Measurements from ENCODE around the gene HSD17B3. TPM values are rescaled to one million over a fixed set of nuclear protein-coding genes. Genes with fewer than 3 reads are reported as not detected.

The HSD17B3 gene
- total and polyA plus RNA-seq, 2 experiments from 2014 or later: not detected

DNA sequence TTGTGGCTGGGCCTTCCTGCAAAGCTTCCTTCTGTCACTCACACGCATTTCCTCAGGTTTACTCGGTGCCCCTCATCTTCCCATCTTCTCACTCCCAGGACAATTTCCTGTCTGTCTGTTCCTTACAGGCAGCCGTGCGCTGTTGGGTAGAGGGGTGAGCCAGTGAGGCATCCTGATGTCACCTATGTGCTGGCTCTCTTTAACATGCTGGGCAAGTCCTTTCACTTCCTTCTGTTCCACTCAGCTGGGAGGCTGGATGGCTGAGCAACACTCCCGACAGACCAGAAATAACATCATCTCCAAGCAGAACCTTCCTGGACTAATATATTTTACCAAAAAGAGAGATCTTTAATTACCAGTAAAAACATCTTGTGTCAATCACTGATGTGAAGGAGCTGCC lies 103.0 kb downstream of the HSD17B3 start:
- H3K4me2 ChIP-seq: no peak overlapping the region
- no peak for ATAC-seq
- no peak overlapping the region for H3K27ac Mint-ChIP-seq

More for the DNA sequence above, 103.0 kb downstream of the HSD17B3 start:
- Histone ChIP-seq H3K27ac (ENCODE audit: low read depth) (no peak overlapping the region), H3K9me2 (ENCODE audit: insufficient read depth) (peaks cover 13% of the 10 kb centered on the region), H3K4me1 (ENCODE audit: insufficient read depth) (peaks cover 10% of the 10 kb centered on the region; the same call in 1 of the 2 replicates), H4K20me1 (replicated peaks; ENCODE audit: insufficient read depth) (no peaks in the 10 kb centered on the region), H3F3A (replicated peaks; ENCODE audit: low read depth) (no peaks in the 10 kb centered on the region), H3K79me2 (replicated peaks; ENCODE audit: insufficient read depth) (no peaks in the 10 kb centered on the region), H2AFZ (no peak overlapping the region; the same call in 1 of the 2 replicates), H3K27me3 (ENCODE audit: insufficient read depth) (no peaks in the 10 kb centered on the region), H3K36me3 (ENCODE audit: insufficient read depth) (no peaks in the 10 kb centered on the region), H3K4me3 (no peak overlapping the region)
- TF ChIP-seq, protein P1, sequence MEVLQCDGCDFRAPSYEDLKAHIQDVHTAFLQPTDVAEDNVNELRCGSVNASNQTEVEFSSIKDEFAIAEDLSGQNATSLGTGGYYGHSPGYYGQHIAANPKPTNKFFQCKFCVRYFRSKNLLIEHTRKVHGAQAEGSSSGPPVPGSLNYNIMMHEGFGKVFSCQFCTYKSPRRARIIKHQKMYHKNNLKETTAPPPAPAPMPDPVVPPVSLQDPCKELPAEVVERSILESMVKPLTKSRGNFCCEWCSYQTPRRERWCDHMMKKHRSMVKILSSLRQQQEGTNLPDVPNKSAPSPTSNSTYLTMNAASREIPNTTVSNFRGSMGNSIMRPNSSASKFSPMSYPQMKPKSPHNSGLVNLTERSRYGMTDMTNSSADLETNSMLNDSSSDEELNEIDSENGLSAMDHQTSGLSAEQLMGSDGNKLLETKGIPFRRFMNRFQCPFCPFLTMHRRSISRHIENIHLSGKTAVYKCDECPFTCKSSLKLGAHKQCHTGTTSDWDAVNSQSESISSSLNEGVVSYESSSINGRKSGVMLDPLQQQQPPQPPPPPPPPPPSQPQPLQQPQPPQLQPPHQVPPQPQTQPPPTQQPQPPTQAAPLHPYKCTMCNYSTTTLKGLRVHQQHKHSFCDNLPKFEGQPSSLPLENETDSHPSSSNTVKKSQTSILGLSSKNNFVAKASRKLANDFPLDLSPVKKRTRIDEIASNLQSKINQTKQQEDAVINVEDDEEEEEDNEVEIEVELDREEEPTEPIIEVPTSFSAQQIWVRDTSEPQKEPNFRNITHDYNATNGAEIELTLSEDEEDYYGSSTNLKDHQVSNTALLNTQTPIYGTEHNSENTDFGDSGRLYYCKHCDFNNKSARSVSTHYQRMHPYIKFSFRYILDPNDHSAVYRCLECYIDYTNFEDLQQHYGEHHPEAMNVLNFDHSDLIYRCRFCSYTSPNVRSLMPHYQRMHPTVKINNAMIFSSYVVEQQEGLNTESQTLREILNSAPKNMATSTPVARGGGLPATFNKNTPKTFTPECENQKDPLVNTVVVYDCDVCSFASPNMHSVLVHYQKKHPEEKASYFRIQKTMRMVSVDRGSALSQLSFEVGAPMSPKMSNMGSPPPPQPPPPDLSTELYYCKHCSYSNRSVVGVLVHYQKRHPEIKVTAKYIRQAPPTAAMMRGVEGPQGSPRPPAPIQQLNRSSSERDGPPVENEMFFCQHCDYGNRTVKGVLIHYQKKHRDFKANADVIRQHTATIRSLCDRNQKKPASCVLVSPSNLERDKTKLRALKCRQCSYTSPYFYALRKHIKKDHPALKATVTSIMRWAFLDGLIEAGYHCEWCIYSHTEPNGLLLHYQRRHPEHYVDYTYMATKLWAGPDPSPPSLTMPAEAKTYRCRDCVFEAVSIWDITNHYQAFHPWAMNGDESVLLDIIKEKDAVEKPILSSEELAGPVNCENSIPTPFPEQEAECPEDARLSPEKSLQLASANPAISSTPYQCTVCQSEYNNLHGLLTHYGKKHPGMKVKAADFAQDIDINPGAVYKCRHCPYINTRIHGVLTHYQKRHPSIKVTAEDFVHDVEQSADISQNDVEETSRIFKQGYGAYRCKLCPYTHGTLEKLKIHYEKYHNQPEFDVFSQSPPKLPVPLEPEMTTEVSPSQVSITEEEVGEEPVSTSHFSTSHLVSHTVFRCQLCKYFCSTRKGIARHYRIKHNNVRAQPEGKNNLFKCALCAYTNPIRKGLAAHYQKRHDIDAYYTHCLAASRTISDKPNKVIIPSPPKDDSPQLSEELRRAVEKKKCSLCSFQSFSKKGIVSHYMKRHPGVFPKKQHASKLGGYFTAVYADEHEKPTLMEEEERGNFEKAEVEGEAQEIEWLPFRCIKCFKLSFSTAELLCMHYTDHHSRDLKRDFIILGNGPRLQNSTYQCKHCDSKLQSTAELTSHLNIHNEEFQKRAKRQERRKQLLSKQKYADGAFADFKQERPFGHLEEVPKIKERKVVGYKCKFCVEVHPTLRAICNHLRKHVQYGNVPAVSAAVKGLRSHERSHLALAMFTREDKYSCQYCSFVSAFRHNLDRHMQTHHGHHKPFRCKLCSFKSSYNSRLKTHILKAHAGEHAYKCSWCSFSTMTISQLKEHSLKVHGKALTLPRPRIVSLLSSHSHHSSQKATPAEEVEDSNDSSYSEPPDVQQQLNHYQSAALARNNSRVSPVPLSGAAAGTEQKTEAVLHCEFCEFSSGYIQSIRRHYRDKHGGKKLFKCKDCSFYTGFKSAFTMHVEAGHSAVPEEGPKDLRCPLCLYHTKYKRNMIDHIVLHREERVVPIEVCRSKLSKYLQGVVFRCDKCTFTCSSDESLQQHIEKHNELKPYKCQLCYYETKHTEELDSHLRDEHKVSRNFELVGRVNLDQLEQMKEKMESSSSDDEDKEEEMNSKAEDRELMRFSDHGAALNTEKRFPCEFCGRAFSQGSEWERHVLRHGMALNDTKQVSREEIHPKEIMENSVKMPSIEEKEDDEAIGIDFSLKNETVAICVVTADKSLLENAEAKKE (CRISPR knock-in tag; IDR thresholded peaks at IDR 0.05): no peak
- no peak for TF ChIP-seq JUNB (IDR thresholded peaks at IDR 0.05; ENCODE audit: unreplicated experiment)
- no peak for TF ChIP-seq ZNF331 (CRISPR knock-in tag; IDR thresholded peaks at IDR 0.05; ENCODE audit: low read depth)
- TF ChIP-seq EZH2 (IDR thresholded peaks at IDR 0.05; ENCODE audit: low read depth, unreplicated experiment): no peak
- no peak for DNase-seq (ENCODE audit: low spot score)
- no peaks in the 10 kb centered on the region; the same call in 2 of the 3 replicates for H3K9me3 Mint-ChIP-seq
- H3K4me1 Mint-ChIP-seq: peaks cover 13% of the 10 kb centered on the region
- no peaks in the 10 kb centered on the region for H3K36me3 Mint-ChIP-seq (ENCODE audit: low read depth)
- H3K27me3 Mint-ChIP-seq (ENCODE audit: insufficient read depth, low read depth, poor library complexity): peaks cover 8% of the 10 kb centered on the region
- no peak overlapping the region for H3K4me3 Mint-ChIP-seq

Measured in GM23338 (cell line).